Measurements from ENCODE around the gene ZCCHC24.

Gene ZCCHC24

GRCh38 chr10:79352035-79352877 lies 93.2 kb downstream of the ZCCHC24 start:
- H4K91ac ChIP-seq (ENCODE audit: low read depth, low read length): no peak overlapping the region
- H4K8ac ChIP-seq (ENCODE audit: low read depth, low read length): no peak overlapping the region
- no CpG with 5 or more reads among the region's 11 CpGs for WGBS (ENCODE audit: extremely low coverage, insufficient coverage, insufficient read length)
- no peak overlapping the region for H3K18ac ChIP-seq (ENCODE audit: low read length)
- no peak overlapping the region for H2BK12ac ChIP-seq (ENCODE audit: low read length)
- H3K79me1 ChIP-seq (ENCODE audit: low read length): peaks cover 6% of the 10 kb centered on the region
- H3K27me3 ChIP-seq (ENCODE audit: insufficient read depth, low read length): no peaks in the 10 kb centered on the region
- no peak for DNase-seq
- H3K14ac ChIP-seq (ENCODE audit: low read length): no peak overlapping the region
- no peak overlapping the region for H3K23ac ChIP-seq (ENCODE audit: low read length)
- H2BK5ac ChIP-seq (ENCODE audit: low read depth, low read length, poor library complexity): no peak overlapping the region
- H3K4ac ChIP-seq (ENCODE audit: low read depth, low read length): no peak overlapping the region
- no peak overlapping the region for H2AFZ ChIP-seq (ENCODE audit: insufficient read depth, low read length, poor library complexity)
- no peak overlapping the region for H2AK5ac ChIP-seq (ENCODE audit: low read length)
- no peak overlapping the region for H3K4me2 ChIP-seq (ENCODE audit: low read length)
- H3K79me2 ChIP-seq (ENCODE audit: control insufficient read depth, insufficient read depth, low read length, poor library complexity): peaks cover 8% of the 10 kb centered on the region
- H3K36me3 ChIP-seq (ENCODE audit: control insufficient read depth in 1 of 2, insufficient read depth in 2 of 2, low read length in 2 of 2): peaks cover 45 to 58% of the 10 kb centered on the region in 2 experiments
- H3K9ac ChIP-seq (ENCODE audit: low read length): no peak overlapping the region
- H2BK120ac ChIP-seq (ENCODE audit: insufficient read depth, low read length, poor library complexity): no peak overlapping the region
- no peak overlapping the region for H4K12ac ChIP-seq (ENCODE audit: low read depth, low read length)
- H3K27ac ChIP-seq (ENCODE audit: low read depth, low read length): no peak overlapping the region
- H3K4me1 ChIP-seq (ENCODE audit: control insufficient read depth in 1 of 2, insufficient read depth in 2 of 2, low read length in 2 of 2): peaks cover 7 to 10% of the 10 kb centered on the region in 2 experiments
- peaks cover 3% of the 10 kb centered on the region for H3K9me3 ChIP-seq (ENCODE audit: insufficient read depth, low read depth, low read length)
- no peak overlapping the region for H3K4me3 ChIP-seq (ENCODE audit: low read depth, low read length)

- peaks cover 7 to 14% of the 10 kb centered on the region in 2 experiments for H3K4me1 ChIP-seq (ENCODE audit: control insufficient read depth in 1 of 2, insufficient read depth in 2 of 2, low read length in 2 of 2)
- H2BK120ac ChIP-seq (ENCODE audit: insufficient read depth, low read length, poor library complexity): no peak overlapping the region
- no peaks in the 10 kb centered on the region for H3K27me3 ChIP-seq (ENCODE audit: insufficient read depth, low read length)
- no peak overlapping the region for H3K23ac ChIP-seq (ENCODE audit: low read length)
- H2BK5ac ChIP-seq (ENCODE audit: low read depth, low read length, poor library complexity): no peak overlapping the region
- no peak overlapping the region for H3K18ac ChIP-seq (ENCODE audit: low read length)
- peaks cover 6% of the 10 kb centered on the region for H3K79me1 ChIP-seq (ENCODE audit: low read length)
- no peak overlapping the region for H2AFZ ChIP-seq (ENCODE audit: insufficient read depth, low read length, poor library complexity)
- no peak overlapping the region for H3K9ac ChIP-seq (ENCODE audit: low read length)
- H3K79me2 ChIP-seq (ENCODE audit: control insufficient read depth, insufficient read depth, low read length, poor library complexity): peaks cover 8% of the 10 kb centered on the region
- H4K8ac ChIP-seq (ENCODE audit: low read depth, low read length): no peak overlapping the region
- H3K4ac ChIP-seq (ENCODE audit: low read depth, low read length): no peak overlapping the region
- no peak for DNase-seq
- no peak overlapping the region for H4K12ac ChIP-seq (ENCODE audit: low read depth, low read length)
- H2AK5ac ChIP-seq (ENCODE audit: low read length): no peak overlapping the region
- H3K4me2 ChIP-seq (ENCODE audit: low read length): no peak overlapping the region
- no peak overlapping the region for H3K27ac ChIP-seq (ENCODE audit: low read depth, low read length)
- H3K4me3 ChIP-seq (ENCODE audit: low read depth, low read length): no peak overlapping the region
- H4K91ac ChIP-seq (ENCODE audit: low read depth, low read length): no peak overlapping the region
- peaks cover 45 to 58% of the 10 kb centered on the region in 2 experiments for H3K36me3 ChIP-seq (ENCODE audit: control insufficient read depth in 1 of 2, insufficient read depth in 2 of 2, low read length in 2 of 2)
- H2BK12ac ChIP-seq (ENCODE audit: low read length): no peak overlapping the region
- no peak overlapping the region for H3K14ac ChIP-seq (ENCODE audit: low read length)
- peaks cover 3% of the 10 kb centered on the region for H3K9me3 ChIP-seq (ENCODE audit: insufficient read depth, low read depth, low read length)
- WGBS (ENCODE audit: extremely low coverage, insufficient coverage, insufficient read length): no CpG with 5 or more reads among the region's 13 CpGs
Measured at GRCh38 chr10:79351332-79351731, 94.1 kb downstream of the ZCCHC24 start.

GRCh38 chr10:79350407-79351154 lies 94.8 kb downstream of the ZCCHC24 start:
- peaks cover 8% of the 10 kb centered on the region for H3K79me2 ChIP-seq (ENCODE audit: control insufficient read depth, insufficient read depth, low read length, poor library complexity)
- H3K23ac ChIP-seq (ENCODE audit: low read length): no peak overlapping the region
- H3K4me2 ChIP-seq (ENCODE audit: low read length): no peak overlapping the region
- H2BK12ac ChIP-seq (ENCODE audit: low read length): no peak overlapping the region
- H4K8ac ChIP-seq (ENCODE audit: low read depth, low read length): no peak overlapping the region
- H4K91ac ChIP-seq (ENCODE audit: low read depth, low read length): no peak overlapping the region
- H2BK120ac ChIP-seq (ENCODE audit: insufficient read depth, low read length, poor library complexity): no peak overlapping the region
- H3K36me3 ChIP-seq (ENCODE audit: control insufficient read depth in 1 of 2, insufficient read depth in 2 of 2, low read length in 2 of 2): peaks cover 45 to 58% of the 10 kb centered on the region in 2 experiments
- no peak overlapping the region for H2BK5ac ChIP-seq (ENCODE audit: low read depth, low read length, poor library complexity)
- no peak overlapping the region for H3K14ac ChIP-seq (ENCODE audit: low read length)
- H3K27me3 ChIP-seq (ENCODE audit: insufficient read depth, low read length): no peaks in the 10 kb centered on the region
- H3K4me3 ChIP-seq (ENCODE audit: low read depth, low read length): no peak overlapping the region
- H3K9ac ChIP-seq (ENCODE audit: low read length): no peak overlapping the region
- H3K27ac ChIP-seq (ENCODE audit: low read depth, low read length): no peak overlapping the region
- peaks cover 3% of the 10 kb centered on the region for H3K9me3 ChIP-seq (ENCODE audit: insufficient read depth, low read depth, low read length)
- no peak overlapping the region for H4K12ac ChIP-seq (ENCODE audit: low read depth, low read length)
- no peak overlapping the region for H3K4ac ChIP-seq (ENCODE audit: low read depth, low read length)
- DNase-seq: no peak
- peaks cover 9 to 14% of the 10 kb centered on the region in 2 experiments for H3K4me1 ChIP-seq (ENCODE audit: control insufficient read depth in 1 of 2, insufficient read depth in 2 of 2, low read length in 2 of 2)
- peaks cover 6% of the 10 kb centered on the region for H3K79me1 ChIP-seq (ENCODE audit: low read length)
- no peak overlapping the region for H2AK5ac ChIP-seq (ENCODE audit: low read length)
- no CpG with 5 or more reads among the region's 21 CpGs for WGBS (ENCODE audit: extremely low coverage, insufficient coverage, insufficient read length)
- H3K18ac ChIP-seq (ENCODE audit: low read length): no peak overlapping the region
- H2AFZ ChIP-seq (ENCODE audit: insufficient read depth, low read length, poor library complexity): no peak overlapping the region

- Histone ChIP-seq H3K27ac (ENCODE audit: low read depth, low read length) (no peak overlapping the region), H2BK120ac (ENCODE audit: insufficient read depth, low read length, poor library complexity) (no peak overlapping the region), H4K91ac (ENCODE audit: low read depth, low read length) (no peak overlapping the region), H3K14ac (ENCODE audit: low read length) (no peak overlapping the region), H2AK5ac (ENCODE audit: low read length) (no peak overlapping the region), H3K79me2 (ENCODE audit: control insufficient read depth, insufficient read depth, low read length, poor library complexity) (peaks cover 8% of the 10 kb centered on the region), H3K36me3 (ENCODE audit: control insufficient read depth in 1 of 2, insufficient read depth in 2 of 2, low read length in 2 of 2) (peaks cover 45 to 56% of the 10 kb centered on the region in 2 experiments), H4K12ac (ENCODE audit: low read depth, low read length) (no peak overlapping the region), H2AFZ (ENCODE audit: insufficient read depth, low read length, poor library complexity) (no peak overlapping the region), H2BK12ac (ENCODE audit: low read length) (no peak overlapping the region), H3K9me3 (ENCODE audit: insufficient read depth, low read depth, low read length) (peaks cover 3% of the 10 kb centered on the region), H2BK5ac (ENCODE audit: low read depth, low read length, poor library complexity) (no peak overlapping the region), H3K9ac (ENCODE audit: low read length) (no peak overlapping the region), H3K4me1 (ENCODE audit: control insufficient read depth in 1 of 2, insufficient read depth in 2 of 2, low read length in 2 of 2) (peaks cover 12 to 14% of the 10 kb centered on the region in 2 experiments), H3K18ac (ENCODE audit: low read length) (no peak overlapping the region), H3K27me3 (ENCODE audit: insufficient read depth, low read length) (no peaks in the 10 kb centered on the region), H3K79me1 (ENCODE audit: low read length) (peaks cover 6% of the 10 kb centered on the region), H3K23ac (ENCODE audit: low read length) (no peak overlapping the region), H4K8ac (ENCODE audit: low read depth, low read length) (no peak overlapping the region), H3K4me2 (ENCODE audit: low read length) (no peak overlapping the region), H3K4me3 (ENCODE audit: low read depth, low read length) (no peak overlapping the region), H3K4ac (ENCODE audit: low read depth, low read length) (no peak overlapping the region)
- WGBS (ENCODE audit: extremely low coverage, insufficient coverage, insufficient read length): no CpG with 5 or more reads among the region's 6 CpGs
- DNase-seq: no peak
Measured at GRCh38 chr10:79349766-79350406, 95.5 kb downstream of the ZCCHC24 start.

All from trophoblast cell (in vitro differentiated cells and primary cell).